GM12878 (cell line): Measurements from ENCODE around the gene HSP90AB1. TPM values are rescaled to one million over a fixed set of nuclear protein-coding genes. Genes with fewer than 3 reads are reported as not detected.

Experiments used
- ATAC-seq: fragments of 200-7000 bp; cut with Tn5 transposase; 3 replicates; pipeline ENCODE4 v1.9.1; 2020; ENCODE audit warnings: mild to moderate bottlenecking, moderate library complexity
- BruUV-seq: library from RNA; stranded (reverse); fragments of 400-500 nt; replicated peaks from 2 replicates; lab custom pipeline; 2021; lab: Mats Ljungman, UMichigan
- CTCF ChIA-PET: fragments of 300-600 bp; sonication (Branson Sonifier 250); formaldehyde crosslinking; extraction: SDS; loops from one replicate; lab custom pipeline; 2021; ENCODE audit warnings: inconsistent platforms; lab: Yijun Ruan, JAX
- POLR2A ChIA-PET: fragments of 350-600 bp; formaldehyde crosslinking; extraction: SDS; loops from one replicate; lab custom pipeline; 2021; ENCODE audit warnings: inconsistent platforms; lab: Charles Lee
- RAD21 ChIA-PET: fragments of 300-600 bp; sonication (Branson Sonifier 250); formaldehyde crosslinking; loops from one replicate; lab custom pipeline; 2023; ENCODE audit warnings: antibody characterized with exemption; ENCODE audit not compliant: unreplicated experiment; lab: Charles Lee
- SMC1A ChIA-PET: fragments of 300-600 bp; sonication (Branson Sonifier 250); formaldehyde crosslinking; loops from one replicate; lab custom pipeline; 2023; ENCODE audit not compliant: unreplicated experiment, uncharacterized antibody; lab: Charles Lee
- DNase-seq: peaks from one replicate; pipeline ENCODE4 v3.0.0-alpha.2; 2011; ENCODE audit warnings: low read depth, low spot score
- FAIRE-seq: peaks from 3 replicates; lab custom pipeline; 2011; peaks lifted over from hg19 to GRCh38; lab: Jason Lieb, UNC
- H2AFZ ChIP-seq: 2 replicates; pipeline ENCODE4 v1.6.0; 2011; ENCODE audit warnings: low read depth, low read length, control low read depth; ENCODE audit not compliant: control insufficient read depth
- H3K27ac ChIP-seq: 2 replicates; pipeline ENCODE4 v1.5.1; 2011; ENCODE audit warnings: control low read depth; ENCODE audit not compliant: control insufficient read depth, insufficient read depth
- H3K27me3 ChIP-seq, 2 experiments: replicated peaks in 1 of 2; 2 replicates each; pipeline versions ENCODE4 v1.6.0 to v1.6.1; 2011; ENCODE audit warnings: low read length in 1 of 2; ENCODE audit not compliant: control insufficient read depth in 2 of 2, insufficient read depth in 2 of 2
- H3K36me3 ChIP-seq, 2 experiments: 2 replicates each; pipeline ENCODE4 v1.5.1; 2011; ENCODE audit warnings: low read length in 1 of 2; ENCODE audit not compliant: control insufficient read depth in 2 of 2, insufficient read depth in 2 of 2
- H3K4me1 ChIP-seq: 2 replicates; pipeline ENCODE4 v1.6.1; 2011; ENCODE audit warnings: mild to moderate bottlenecking, low read length, moderate library complexity, mixed read lengths; ENCODE audit not compliant: control insufficient read depth, insufficient read depth
- H3K4me2 ChIP-seq: 2 replicates; pipeline ENCODE4 v1.6.0; 2011; ENCODE audit warnings: control low read depth; ENCODE audit not compliant: control insufficient read depth, insufficient read depth
- H3K4me3 ChIP-seq: fragments of 200-600 bp; sonication (generic); 2 replicates; pipeline ENCODE4 v1.5.1; 2016
- H3K79me2 ChIP-seq: 2 replicates; pipeline ENCODE4 v1.6.0; 2011; ENCODE audit warnings: low read length; ENCODE audit not compliant: control insufficient read depth, insufficient read depth
- H3K9ac ChIP-seq: 2 replicates; pipeline ENCODE4 v1.8.0; 2011; ENCODE audit warnings: low read length, control low read depth, mixed read lengths; ENCODE audit not compliant: control insufficient read depth, insufficient read depth
- H3K9me3 ChIP-seq: replicated peaks from 3 replicates; pipeline ENCODE4 v1.5.1; 2011; ENCODE audit warnings: mild to moderate bottlenecking, low read length; ENCODE audit not compliant: control insufficient read depth, insufficient read depth
- H4K20me1 ChIP-seq: 2 replicates; pipeline ENCODE4 v1.6.0; 2011; ENCODE audit not compliant: control insufficient read depth, insufficient read depth
- ELK1 ChIP-seq: IDR thresholded peaks from 2 replicates; pipeline ENCODE4 v1.6.1; 2012; ENCODE audit warnings: low read depth, low read length, improper control_type of control experiment
- EP300 ChIP-seq, 2 experiments: fragments of 150-350 bp in 1 of 2; IDR thresholded peaks; 2 replicates each; pipeline ENCODE4 v1.6.1; 2011 to 2012; ENCODE audit warnings: low read depth in 2 of 2, low read length in 2 of 2, borderline replicate concordance in 1 of 2, improper control_type of control experiment in 1 of 2, inconsistent platforms in 1 of 2; ENCODE audit not compliant: control insufficient read depth in 1 of 2
- ETV6 ChIP-seq, 2 experiments: fragments of 450-650 bp in 1 of 2; IDR thresholded peaks in 1 of 2; conservative IDR thresholded peaks in 1 of 2; 2 replicates each; pipeline ENCODE4 v1.6.1; 2014; ENCODE audit warnings: antibody characterized with exemption in 1 of 2, borderline replicate concordance in 1 of 2, low read depth in 1 of 2, mild to moderate bottlenecking in 1 of 2, moderate library complexity in 1 of 2
- HCFC1 ChIP-seq: fragments of 150-350 bp; IDR thresholded peaks from 2 replicates; pipeline ENCODE4 v1.6.1; 2014; ENCODE audit warnings: low read length
- MXI1 ChIP-seq: fragments of 150-350 bp; IDR thresholded peaks from 2 replicates; pipeline ENCODE4 v1.6.1; 2011; ENCODE audit warnings: low read depth, mild to moderate bottlenecking, inconsistent platforms, low read length, improper control_type of control experiment
- NFXL1 ChIP-seq: fragments of 450-650 bp; IDR thresholded peaks from 2 replicates; pipeline ENCODE4 v1.6.1; 2017; ENCODE audit warnings: antibody characterized with exemption, mild to moderate bottlenecking, borderline replicate concordance
- NRF1 ChIP-seq: conservative IDR thresholded peaks from 2 replicates; pipeline ENCODE4 v1.6.1; 2011; ENCODE audit warnings: mild to moderate bottlenecking, low read depth, low read length, improper control_type of control experiment
- PAX8 ChIP-seq: fragments of 450-650 bp; IDR thresholded peaks from 2 replicates; pipeline ENCODE4 v1.6.1; 2017; ENCODE audit warnings: mild to moderate bottlenecking, moderate library complexity
- STAT1 ChIP-seq: fragments of 450-650 bp; conservative IDR thresholded peaks from 2 replicates; pipeline ENCODE4 v1.6.1; 2014; ENCODE audit warnings: antibody characterized with exemption, mild to moderate bottlenecking
- ZNF687 ChIP-seq: fragments of 450-650 bp; IDR thresholded peaks from 2 replicates; pipeline ENCODE4 v1.6.1; 2017; ENCODE audit warnings: mild to moderate bottlenecking, moderate library complexity
- ZZZ3 ChIP-seq: IDR thresholded peaks from 2 replicates; pipeline ENCODE4 v1.6.1; 2011; ENCODE audit warnings: low read depth; ENCODE audit not compliant: control insufficient read depth, insufficient read length
- WGBS: methylation state at CpG from one replicate; pipeline ENCODE4 v1.1.6; 2016; ENCODE audit warnings: low lambda C conversion rate; ENCODE audit not compliant: insufficient replicate concordance, insufficient coverage; ENCODE audit errors: missing lambda C conversion rate; 5-methylcytosine and 5-hydroxymethylcytosine counted together
- in situ Hi-C: fragments of 300-500 bp; cut with MboI; formaldehyde crosslinking; loops from 9 replicates; pipeline ENCODE4 v1.14.3; 2018; ENCODE audit warnings: mixed read lengths
- intact Hi-C: fragments of 100-400 bp; cut with micrococcal nuclease; formaldehyde crosslinking; loops from one replicate; pipeline ENCODE4 v1.14.2; 2022; ENCODE audit not compliant: unreplicated experiment
- polyA plus RNA-seq, 11 experiments: library from polyadenylated mRNA; depleted of rRNA in 4 of 11; unstranded in 6 of 11; stranded (reverse) in 5 of 11; fragments of >200 nt; fragmentation: Nextera tagmentation in 4 of 11; fragmentation: Illumina TruSeq in 1 of 11; extraction: Ambion mirVana in 4 of 11; extraction: Trizol in 1 of 11; gene quantifications; 1 replicate in 1 of 11; 2 replicates in 10 of 11; pipeline versions ENCODE4 v1.2.1 to v1.2.3, GENCODE V29; 2011 to 2016; ENCODE audit warnings: inconsistent platforms in 2 of 11, missing spikeins in 2 of 11, low read depth in 1 of 11
- total RNA-seq, 4 experiments: library from RNA; depleted of rRNA in 3 of 4; stranded (reverse); fragments of >200 nt in 3 of 4; fragmentation: Illumina TruSeq in 1 of 4; extraction: Trizol in 1 of 4; gene quantifications; 2 replicates each; pipeline versions ENCODE4 v1.2.1 to v1.2.3, GENCODE V29; 2013 to 2021

Gene HSP90AB1
- total and polyA plus RNA-seq, 10 of the 15 experiments (the other 5 are each of a cell fraction or from before 2014, with no cell fraction given), result 988 to 1,682 (median 1,146) TPM

GRCh38 chr6:44301782-44302564, 55.1 kb downstream of the HSP90AB1 start:
- intact Hi-C loops, result no loop called here

More at GRCh38 chr6:44301782-44302564, 55.1 kb downstream of the HSP90AB1 start:
- no peak overlapping the region for H3K9ac ChIP-seq
- no peaks in the 10 kb centered on the region for H3K9me3 ChIP-seq
- TF ChIP-seq MXI1 (no peak), ZNF687 (no peak), STAT1 (no peak), ETV6 (conservative IDR thresholded peaks at IDR 0.05 in 1 of 2, IDR thresholded peaks at IDR 0.05 in 1 of 2; ENCODE audit: borderline replicate concordance in 1 of 2, low read depth in 1 of 2) (no peak), PAX8 (no peak), EP300 (IDR thresholded peaks at IDR 0.05; ENCODE audit: borderline replicate concordance in 1 of 2, control insufficient read depth in 1 of 2, low read depth in 2 of 2, low read length in 2 of 2) (no peak), HCFC1 (no peak), ELK1 (no peak), NRF1 (no peak), ZZZ3 (no peak), NFXL1 (no peak)
- no peak overlapping the region for H2AFZ ChIP-seq
- SMC1A ChIA-PET, result interaction anchor here (1.3 kb wide), 1 partner anchor 33 kb away, joined by 4 read pairs; no protein-coding TSS in a partner anchor
- POLR2A ChIA-PET, result no interaction called here
- 96% methylated on average over 14 of the region's 14 CpGs for WGBS
- RAD21 ChIA-PET, result no interaction called here
- FAIRE-seq, result no peak
- no peaks in the 10 kb centered on the region for H4K20me1 ChIP-seq
- peaks cover 5 to 31% of the 10 kb centered on the region in 2 experiments; a peak in 3 of 4 replicates for H3K36me3 ChIP-seq
- ATAC-seq, result no peak
- in situ Hi-C loops, result no loop called here
- no peaks in the 10 kb centered on the region for H3K4me1 ChIP-seq
- H3K79me2 ChIP-seq, result no peaks in the 10 kb centered on the region
- no peak overlapping the region for H3K27ac ChIP-seq
- no peak overlapping the region for H3K4me3 ChIP-seq
- no peak for DNase-seq
- CTCF ChIA-PET, result no interaction called here
- no peak overlapping the region for H3K4me2 ChIP-seq
- H3K27me3 ChIP-seq, result peaks cover 2 to 3% of the 10 kb centered on the region in 2 experiments
- no TSS peak for BruUV-seq
